ENCODE measurements around the gene AQP3.
"Not testable (repeated sequence)": the region's sequence is repeated elsewhere in the genome, so short reads cannot be mapped to it uniquely, and the experiment has no call there.

Gene AQP3

DNA sequence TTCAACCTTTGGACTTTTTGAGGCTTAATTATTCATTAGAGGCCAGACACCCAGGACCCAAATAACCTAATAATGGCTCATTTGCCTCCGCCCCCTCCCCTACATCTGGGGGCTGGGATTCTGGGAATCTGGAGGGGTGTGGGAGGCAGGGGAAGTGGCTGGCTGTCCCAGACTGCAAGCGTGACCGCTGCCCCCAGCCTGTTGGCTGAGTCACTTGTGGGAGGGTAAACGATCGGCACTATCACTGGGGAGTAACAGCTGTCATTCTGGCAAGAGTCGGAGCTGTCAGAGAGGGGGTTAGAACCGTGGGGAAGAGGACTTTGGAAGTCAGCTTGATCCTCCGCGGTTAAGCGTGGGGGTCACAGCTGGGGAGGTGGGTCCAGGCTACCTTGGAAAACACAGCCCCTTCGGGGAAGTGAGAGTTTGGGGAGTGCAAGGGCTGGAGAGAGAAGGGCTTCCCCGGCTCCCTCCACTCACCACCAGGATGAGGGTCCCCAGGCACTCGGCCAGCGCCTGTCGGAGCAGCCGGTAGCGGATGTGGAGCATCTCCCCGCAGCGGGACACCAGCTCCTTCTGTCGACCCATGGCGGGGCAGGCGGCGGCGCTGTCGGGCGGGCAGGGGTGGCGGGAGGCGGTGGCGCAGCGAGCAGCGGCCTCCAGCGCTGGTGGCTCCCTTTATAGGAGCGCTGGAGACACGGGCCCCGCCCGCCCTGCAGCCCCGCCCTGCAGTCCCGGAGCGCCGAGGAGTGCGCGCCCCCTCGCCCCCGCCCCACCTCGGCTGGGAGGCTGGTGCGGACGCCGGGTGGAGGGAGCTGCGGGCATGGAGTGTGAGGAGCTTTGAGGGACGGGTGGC is at the start of gene AQP3:
Gene AQP3 (minus strand): TSS at position 648 of the 853 bp plus-strand sequence. CDS start 63 bp downstream, at position 585.
- peak; percentile 64 for DNase-seq (ENCODE audit: low read depth)

DNA sequence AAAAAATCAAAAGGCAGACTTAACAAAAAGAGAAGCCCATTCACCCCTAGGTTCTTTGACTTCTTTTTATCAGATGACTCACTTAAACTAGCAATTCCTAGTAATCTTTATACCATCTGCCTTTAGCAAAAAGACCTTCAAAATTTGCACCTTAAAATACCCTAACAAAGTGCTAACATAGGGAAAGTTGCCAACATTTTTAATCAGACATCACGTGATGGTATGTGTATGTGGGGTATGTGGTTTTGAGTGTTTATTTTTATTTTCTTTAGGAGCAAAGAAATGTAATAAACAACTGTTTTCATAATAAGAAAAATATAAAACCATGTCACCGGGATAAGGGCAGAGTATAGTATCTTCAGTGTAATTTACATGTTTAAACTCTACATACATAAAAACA is 46.4 kb upstream of the AQP3 start:
- not testable (repeated sequence) for DNase-seq (ENCODE audit: low read depth)

DNA sequence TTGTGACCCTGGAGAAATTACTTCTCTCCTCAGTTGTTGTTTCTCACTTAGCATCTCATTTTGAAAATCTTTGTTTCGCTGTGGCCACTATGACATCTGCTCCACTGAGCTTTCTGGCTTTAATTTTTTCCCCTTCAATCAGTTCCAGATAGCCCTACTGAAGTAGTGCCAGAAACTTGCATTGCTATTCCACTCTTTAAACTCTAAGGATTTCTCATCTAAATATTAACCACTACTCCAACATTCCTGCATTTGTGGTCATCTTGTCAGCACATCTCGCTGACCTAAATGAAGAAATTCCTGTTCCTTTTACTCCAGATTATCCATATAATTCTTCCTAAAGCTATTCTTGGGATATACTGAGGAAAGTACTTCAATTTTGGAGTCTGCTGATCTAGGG is 41.7 kb upstream of the AQP3 start:
- DNase-seq (ENCODE audit: low read depth): no peak

DNA sequence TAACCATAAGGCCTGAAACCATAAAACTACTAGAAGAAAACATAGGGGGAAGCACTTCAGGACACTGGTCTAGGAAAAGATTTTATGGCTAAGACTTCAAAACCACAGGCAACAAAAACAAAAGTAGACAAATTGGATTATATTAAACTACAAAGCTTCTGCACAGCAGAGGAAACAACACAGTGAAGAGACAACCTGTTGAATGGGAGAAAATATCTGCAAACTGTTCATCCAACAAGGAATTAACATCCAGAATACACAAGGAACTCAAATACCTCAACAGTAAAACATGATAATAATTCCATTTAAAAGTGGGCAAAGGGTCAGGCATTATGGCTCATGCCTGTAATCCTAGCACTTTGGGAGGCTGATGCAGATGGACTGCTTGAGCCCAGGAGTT is 37.9 kb upstream of the AQP3 start:
- not testable (repeated sequence) for DNase-seq (ENCODE audit: low read depth)

DNA sequence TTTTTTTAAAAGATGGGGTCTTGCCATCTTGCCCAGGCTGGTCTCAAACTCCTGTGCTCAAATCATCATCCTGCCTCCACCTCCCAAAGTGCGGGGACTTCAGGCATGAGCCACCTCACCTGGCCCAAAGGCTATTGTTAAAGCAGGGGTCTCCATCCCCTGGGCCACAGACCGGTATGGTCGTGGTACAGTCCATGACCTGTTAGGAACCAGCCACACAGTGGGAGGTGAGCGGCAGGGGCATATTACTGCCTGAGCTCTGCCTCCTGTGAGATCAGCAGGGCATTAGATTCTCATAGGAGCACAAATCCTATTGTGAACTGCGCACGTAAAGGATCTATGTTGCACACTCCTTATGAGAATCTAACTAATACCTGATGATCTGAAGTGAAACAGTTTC is 33.6 kb upstream of the AQP3 start:
- no peak for DNase-seq (ENCODE audit: low read depth)

DNA sequence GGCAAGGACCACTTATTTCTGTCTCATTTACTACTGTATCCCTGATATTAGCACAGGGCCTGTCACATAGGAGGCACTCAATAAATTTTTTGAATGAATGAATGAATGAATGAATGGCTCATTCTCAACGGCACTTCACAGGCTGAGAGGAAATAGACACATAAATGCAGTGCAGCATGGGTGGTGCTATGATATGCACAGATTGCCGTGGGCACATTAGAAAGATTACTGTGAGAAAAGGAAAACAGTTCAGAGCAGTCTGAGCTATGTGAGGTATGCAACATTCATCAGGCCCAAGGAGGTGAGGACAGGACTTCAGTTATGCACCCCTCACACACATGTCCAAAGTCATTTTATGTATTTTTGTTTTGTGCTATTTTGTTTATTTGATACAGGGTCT is 32.7 kb upstream of the AQP3 start:
- no peak for DNase-seq (ENCODE audit: low read depth)

DNA sequence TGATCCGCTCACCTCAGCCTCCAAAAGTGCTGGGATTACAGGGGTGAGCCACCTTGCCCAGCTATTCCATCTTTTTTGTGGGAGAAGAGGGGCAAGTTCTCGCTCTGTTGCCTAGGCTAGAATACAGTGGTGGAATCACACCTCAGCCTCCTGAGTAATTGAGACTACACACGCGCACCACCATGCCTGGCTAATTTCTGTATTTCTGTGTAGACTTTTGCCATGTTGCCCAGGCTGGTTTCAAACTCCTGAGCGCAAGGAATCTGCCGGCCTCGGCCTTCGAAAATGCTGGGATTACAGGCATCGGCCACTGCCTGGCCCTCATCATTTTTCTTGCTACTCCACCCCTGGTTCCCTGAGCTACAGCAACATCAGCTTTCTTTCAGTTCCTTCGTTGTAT is 29.1 kb upstream of the AQP3 start:
- no peak for DNase-seq (ENCODE audit: low read depth)

DNA sequence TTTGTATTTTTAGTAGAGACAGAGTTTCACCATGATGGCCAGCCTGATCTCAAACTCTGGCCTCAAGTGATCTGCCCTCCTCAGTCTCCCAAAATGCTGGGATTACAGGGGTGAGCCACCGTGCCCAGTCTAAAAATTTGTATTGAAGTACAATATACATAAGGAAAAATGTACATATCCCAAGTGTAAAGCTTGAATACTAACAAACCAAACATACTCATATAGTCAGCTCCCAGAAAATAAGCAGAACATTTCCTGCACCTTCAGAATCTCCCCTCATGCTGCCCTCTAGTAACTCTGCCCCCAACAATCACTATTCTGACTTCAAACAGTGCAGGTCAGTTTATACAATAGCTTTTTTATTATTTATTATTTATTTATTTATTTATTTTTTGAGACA is 28.0 kb upstream of the AQP3 start:
- DNase-seq (ENCODE audit: low read depth): no peak

DNA sequence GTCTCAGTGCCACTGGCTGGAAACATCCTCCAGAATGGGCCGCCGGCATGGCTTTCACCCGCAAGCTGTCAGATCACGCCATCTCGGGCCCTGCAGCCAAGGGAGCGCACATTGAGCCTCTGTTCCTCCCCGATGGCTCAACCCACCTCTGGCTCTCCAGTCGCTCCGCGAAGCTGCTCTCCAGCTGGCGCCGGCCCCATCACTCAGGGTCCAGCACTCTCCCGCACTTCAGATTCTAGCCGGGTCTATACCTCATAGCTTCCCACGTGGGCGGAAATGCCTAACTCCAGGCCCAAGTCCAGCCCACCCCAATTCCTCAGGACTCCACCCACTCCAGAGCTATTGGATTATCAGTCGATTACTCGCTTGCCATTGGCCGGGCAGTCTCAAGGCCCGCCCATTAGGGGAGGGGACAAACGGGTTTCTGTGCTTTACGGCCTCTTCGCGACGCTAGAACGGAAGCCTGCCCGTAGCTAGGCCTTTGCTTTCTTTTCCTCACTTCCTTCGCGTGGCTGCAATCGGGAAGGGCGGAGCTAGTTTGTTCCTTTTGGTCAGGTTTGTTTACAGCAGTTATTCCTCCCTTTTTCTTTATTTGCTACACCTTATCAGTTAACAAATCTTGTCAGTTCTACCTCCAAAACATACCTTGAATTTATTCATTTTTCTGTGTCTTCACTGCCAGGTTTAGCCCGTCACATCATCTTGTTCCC is 26.4 kb upstream of the AQP3 start, which contains the start of gene NOL6:
Gene NOL6 (minus strand): TSS at position 282 of the 710 bp plus-strand sequence. CDS start 82 bp downstream, at position 200.
- peak; percentile 95 for DNase-seq (ENCODE audit: low read depth)

DNA sequence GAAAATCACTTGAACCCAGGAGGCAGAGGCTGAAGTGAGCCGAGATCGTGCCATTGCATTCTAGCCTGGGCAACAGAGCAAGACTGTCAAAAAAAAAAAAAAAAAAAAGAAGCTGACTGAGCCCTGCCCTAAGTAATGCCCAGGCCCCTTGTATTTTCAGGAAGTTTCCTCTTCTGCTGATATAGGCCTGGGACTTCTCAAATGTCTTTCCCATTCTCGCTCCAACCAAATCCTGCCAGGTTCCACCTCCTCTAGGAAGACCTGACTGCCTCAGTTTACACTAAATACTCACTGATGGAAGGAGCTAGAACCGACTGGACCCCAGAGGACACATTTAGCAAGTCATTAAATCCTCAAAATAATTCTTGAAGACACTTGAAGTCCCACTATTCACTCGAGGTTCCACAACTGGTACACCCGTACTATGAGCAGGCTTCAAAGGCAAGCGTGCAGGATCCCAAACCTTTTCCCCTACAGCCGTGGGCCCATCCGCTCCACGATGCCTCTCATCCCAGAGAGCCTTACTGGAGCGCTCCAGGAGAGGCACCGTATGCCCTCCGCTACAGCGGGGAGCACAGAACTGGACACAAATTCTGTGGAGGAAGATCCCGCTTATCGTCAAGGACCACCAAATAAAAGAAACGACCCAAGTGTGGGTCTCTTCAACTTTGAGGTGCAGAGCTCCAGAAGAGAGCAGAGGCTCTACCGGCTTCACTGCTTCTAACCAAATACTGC is 25.7 kb upstream of the AQP3 start:
- no peak for DNase-seq (ENCODE audit: low read depth)

DNA sequence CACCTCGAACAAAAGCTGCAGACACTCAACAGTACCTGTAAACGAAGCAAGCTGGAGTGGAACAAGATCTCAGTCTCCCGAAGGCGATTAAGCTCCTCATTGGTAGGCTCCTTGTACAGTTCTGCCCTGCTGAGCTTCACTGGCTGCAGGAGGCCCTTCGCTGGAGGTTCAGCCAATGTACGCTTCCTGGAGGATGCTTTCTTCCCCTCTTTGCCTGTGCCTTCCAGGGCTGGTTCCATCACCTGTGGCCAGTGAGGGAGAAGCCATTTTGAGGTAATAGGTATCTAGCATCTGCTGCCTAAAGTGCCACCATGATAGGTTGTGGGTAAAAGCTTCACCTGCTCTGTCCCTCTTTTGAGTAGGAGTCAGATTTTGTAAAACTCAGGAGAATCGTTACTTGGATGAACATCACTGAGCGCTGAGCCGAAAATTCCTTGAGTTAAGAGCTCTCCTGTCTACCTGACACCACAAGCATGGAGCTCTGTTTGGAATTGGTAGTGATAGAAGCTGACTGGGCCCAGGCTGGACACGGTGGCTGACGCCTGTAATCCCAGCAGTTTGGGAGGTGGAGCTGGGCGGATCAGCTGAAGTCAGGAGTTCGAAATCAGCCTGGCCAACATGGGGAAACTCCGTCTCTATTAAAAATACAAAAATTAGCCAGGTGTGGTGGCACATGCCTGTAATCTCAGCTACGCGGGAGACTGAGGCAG is 24.9 kb upstream of the AQP3 start:
- no peak for DNase-seq (ENCODE audit: low read depth)

DNA sequence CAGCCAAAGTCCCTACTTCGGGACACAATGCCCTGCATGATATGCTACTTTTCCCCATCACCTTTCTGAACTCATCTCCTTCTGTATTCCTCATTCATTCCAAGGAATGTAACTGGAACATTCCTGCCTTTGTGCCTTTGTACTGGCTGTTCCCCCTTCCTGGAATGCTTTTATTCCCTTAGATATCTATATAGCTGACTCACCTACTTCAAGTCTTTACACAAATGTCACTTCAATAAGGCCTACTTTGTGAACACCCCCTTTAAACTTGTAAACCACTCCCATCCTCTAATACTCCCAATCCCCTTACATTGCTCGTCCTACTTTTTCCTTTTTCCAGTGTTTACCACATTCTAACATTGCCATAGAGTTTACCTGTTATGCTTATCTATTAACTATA is 24.0 kb upstream of the AQP3 start:
- no peak for DNase-seq (ENCODE audit: low read depth)

DNA sequence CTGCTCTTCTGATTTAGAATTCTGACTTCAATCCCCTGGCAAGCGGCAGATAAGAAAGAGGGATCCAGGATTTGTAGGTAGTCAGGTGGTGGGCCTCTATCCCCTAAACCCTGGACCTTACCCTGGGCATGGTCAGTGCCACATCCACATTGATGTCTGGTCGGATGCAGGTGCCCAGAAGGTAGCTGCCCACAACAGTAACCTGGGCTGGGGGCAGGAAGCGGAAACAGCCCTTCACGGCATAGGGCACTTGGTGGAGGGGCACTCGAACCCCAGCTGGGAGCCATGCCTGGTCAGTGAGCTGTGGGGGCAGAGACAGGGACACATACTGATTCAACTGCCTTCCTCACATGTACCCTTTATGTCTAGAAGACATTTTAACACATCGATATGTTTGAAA is 22.5 kb upstream of the AQP3 start:
- no peak for DNase-seq (ENCODE audit: low read depth)

DNA sequence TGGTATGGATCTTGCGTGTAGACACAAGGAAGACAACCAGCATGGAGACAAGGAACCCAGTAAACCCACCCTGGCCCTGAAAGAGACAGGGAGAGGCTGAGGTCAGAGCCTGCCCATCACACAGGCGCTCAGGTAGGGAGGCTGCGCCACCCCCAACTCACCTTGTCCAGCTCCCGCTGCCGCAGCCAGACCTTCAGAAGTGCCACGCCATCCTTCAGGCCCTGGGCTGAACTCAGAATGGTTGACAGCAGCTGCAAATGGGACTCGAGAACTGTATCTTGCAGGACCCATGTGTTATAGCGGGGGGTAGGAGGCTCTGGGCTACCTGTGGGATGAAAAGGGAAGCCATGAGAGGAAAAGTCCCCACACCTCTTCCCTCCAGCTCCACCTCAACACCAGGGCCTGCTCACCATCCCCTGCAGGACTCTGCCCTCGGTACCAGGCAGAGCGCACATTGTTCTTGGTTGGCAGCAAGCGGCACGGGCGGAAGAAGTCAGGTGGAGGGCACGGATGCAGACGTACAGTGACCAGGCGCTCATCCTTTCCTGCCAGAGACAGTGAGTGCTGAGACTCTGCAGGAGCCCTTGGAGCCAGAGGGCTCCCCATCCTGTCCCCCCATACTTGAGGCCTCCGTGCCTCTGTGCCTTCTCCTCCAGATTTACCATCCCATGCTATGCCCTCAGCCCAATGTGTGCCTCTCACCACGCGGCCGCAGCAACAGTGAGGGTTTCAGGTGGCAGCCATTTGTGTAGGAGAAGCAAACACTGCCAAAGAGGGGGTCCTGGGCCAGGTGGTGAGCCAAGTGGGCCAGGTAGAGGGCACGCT is 21.6 kb upstream of the AQP3 start:
- DNase-seq (ENCODE audit: low read depth): no peak

DNA sequence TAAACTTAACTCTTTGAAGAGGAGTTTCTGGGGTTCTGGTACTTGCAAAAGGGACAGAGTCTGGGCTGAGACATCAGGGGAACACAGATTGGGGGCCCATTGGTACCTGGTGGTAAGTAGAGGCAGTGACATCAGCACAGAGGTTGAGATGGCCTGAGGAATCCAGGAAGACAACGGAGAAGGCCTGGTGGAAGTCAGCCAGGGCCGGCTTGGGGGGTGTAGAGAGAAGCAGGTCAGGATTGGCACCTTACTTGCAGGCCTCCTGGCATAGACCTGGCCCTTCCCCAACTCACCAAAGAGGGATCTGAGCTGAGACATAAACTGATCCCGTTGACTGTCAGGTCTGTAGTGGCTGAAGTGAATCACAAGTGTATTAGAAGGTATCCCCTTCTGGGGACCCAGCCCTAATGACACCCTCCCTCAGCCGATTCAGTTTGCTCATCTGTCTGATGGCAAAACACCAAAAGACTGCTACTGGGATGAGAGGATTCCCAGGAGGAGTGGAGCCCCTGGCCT is 20.9 kb upstream of the AQP3 start:
- DNase-seq (ENCODE audit: low read depth): no peak

DNA sequence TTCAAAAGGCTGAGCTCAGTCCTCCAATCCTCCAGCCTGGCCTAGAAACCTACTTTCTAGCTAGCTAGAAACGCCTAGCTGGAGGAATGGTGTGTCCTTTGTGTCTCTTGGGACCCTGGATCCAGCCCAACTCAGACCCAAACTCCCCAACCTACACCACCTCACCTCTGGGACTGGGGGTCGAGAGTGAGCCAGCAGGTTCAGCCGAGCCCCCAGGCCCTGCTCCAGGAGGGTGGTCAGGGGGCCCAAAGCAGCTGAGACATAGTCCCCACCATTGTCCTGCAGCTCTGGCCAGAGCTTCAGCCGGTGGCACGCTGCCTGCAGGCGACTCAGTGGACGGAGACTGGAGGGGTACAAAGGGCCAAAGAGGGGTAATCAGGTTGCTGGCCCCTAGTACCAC is 20.1 kb upstream of the AQP3 start:
- no peak for DNase-seq (ENCODE audit: low read depth)

DNA sequence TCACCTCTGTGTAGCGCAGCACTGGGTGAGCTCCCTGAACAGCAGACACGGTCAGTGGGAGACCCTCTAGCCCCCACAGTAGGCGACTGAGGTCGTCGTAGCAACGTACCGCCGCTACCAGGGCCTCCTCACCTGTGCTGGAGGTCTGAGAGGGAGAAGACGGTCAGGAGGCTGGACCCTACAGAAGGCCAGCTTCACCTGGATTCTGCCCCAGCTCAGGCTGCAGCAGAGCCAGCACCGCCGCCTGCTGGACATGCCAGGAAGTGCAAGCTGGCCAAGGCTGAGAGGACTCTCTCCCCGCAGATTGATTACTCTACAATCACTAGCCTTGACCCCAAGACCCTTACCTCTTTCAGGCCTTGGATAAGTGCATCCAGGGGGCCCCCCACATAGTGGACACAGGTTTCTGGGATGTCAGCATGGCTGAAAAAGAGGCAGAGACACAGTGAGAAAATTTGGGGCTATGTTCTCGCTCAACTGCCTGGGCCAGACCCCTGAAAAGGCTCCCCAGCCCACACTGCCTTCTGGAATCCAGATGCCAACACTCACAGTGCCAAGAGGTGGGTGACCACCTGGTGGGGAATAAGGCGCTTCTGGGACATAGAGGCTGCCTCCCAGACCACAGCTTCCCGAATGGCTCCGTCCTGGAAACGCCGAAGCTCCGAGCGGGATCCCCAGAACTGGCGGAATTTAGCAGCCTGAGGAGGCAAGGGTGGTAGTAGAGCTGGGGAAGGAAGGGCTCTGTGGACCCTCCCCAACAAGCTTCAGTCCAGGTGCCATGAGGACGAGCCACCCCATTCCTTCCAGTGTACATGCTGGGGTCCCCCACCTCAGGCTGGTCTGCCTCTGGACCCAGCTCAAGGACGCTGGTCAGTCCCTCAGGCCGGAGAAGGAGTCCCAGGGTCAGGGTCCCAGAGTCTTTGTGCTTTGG is 19.4 kb upstream of the AQP3 start:
- DNase-seq (ENCODE audit: low read depth): peak; percentile 41

DNA sequence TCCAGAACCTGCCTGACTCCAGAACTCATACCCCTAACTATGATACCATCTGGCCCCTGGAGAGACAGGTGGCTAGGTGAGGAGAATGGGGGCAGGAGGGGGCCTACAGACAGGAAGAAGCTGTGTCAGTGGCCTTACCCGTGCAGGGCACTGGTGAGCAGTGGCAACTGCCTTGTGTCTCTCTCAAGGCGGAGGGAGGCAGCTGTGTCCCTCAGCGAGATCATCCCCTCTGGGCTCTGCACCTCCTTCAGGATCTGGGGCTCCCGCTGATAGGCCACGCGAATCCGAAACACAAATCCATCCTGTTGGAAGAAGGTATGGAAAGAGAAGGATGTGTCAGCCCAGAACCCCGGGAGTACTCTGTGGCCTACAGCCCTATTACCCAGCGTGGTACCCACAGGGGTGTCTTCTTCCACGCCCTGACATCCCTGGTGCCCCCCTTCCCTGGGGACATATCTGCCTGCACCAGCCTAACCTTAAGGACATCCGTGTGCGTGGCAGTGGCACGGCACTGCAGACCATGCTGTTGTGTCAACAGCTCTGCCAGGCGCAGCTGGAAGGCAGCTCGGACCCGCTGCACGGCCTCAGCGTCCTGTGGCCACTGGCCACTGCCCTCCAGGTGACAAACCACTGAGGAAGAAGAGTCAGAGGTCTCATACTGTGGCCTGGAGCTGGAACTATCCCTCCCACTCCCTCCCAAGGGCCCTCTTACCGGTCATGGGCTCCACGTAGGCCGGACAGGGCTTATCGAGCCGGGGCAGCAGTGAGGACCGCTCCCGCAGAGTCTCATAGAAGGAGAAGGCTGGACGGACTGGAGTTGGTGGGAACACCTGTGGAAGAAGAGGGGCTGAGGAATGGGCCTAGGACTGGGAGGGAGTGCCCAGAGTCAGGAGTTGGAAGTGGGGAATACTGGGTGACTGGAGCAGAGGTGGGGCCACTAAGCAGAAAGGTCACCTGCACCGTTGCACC is 18.5 kb upstream of the AQP3 start:
- DNase-seq (ENCODE audit: low read depth): no peak

DNA sequence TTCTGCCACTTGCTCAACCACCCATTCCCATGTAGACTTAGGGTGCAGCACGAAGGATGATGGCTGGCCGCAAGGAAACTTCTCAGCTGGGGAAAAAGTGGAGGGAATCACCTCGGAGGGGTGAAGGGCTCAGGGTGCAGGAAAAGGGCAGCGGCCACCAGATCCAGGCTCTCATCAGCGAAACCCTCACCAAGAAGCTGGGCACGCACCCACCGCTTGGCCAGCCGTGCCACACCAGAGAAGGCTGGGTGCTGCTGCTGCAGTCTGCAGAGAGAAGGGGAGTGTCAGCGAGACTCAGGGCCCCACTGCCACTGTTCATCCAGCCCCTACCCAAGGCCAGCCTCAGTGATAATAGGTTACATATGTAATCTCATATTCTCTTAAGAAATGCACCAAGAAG is 17.7 kb upstream of the AQP3 start:
- no peak for DNase-seq (ENCODE audit: low read depth)

Data from T-helper 22 cell (primary cell).